Trophoblast cell (in vitro differentiated cells and primary cell): ENCODE data around the gene PAPOLA.

Experiments
- DNase-seq, 2 donors: peaks; one replicate each; pipeline ENCODE4 v3.0.0-alpha.2; 2016
- H2AFZ ChIP-seq: 2 replicates; pipeline ENCODE4 v1.6.1; 2013; ENCODE audit warnings: low read length, moderate library complexity, mild to moderate bottlenecking; ENCODE audit not compliant: insufficient read depth, poor library complexity
- H2AK5ac ChIP-seq: 2 replicates; pipeline ENCODE4 v1.6.1; 2013; ENCODE audit warnings: mild to moderate bottlenecking, low read length
- H2BK120ac ChIP-seq: 2 replicates; pipeline ENCODE4 v1.6.1; 2013; ENCODE audit warnings: low read length, mild to moderate bottlenecking, moderate library complexity; ENCODE audit not compliant: insufficient read depth, poor library complexity
- H2BK12ac ChIP-seq: 2 replicates; pipeline ENCODE4 v1.6.1; 2013; ENCODE audit warnings: mild to moderate bottlenecking, low read length, moderate library complexity
- H2BK5ac ChIP-seq: 2 replicates; pipeline ENCODE4 v1.6.1; 2013; ENCODE audit warnings: low read length, low read depth, moderate library complexity, mild to moderate bottlenecking; ENCODE audit not compliant: poor library complexity
- H3K14ac ChIP-seq: 2 replicates; pipeline ENCODE4 v1.6.1; 2013; ENCODE audit warnings: mild to moderate bottlenecking, low read length
- H3K18ac ChIP-seq: 2 replicates; pipeline ENCODE4 v1.6.1; 2013; ENCODE audit warnings: mild to moderate bottlenecking, low read length
- H3K23ac ChIP-seq: 2 replicates; pipeline ENCODE4 v1.6.1; 2013; ENCODE audit warnings: low read length
- H3K27ac ChIP-seq: 2 replicates; pipeline ENCODE4 v1.5.1; 2013; ENCODE audit warnings: low read depth, mild to moderate bottlenecking, inconsistent platforms, low read length, moderate library complexity
- H3K27me3 ChIP-seq: 2 replicates; pipeline ENCODE4 v1.6.1; 2013; ENCODE audit warnings: inconsistent platforms, mild to moderate bottlenecking, low read length, moderate library complexity; ENCODE audit not compliant: insufficient read depth
- H3K36me3 ChIP-seq, 2 experiments: 1 replicate in 1 of 2; 2 replicates in 1 of 2; pipeline ENCODE4 v1.6.1; 2013; ENCODE audit warnings: low read length in 2 of 2, mild to moderate bottlenecking in 2 of 2, moderate library complexity in 1 of 2; ENCODE audit not compliant: insufficient read depth in 2 of 2, control insufficient read depth in 1 of 2
- H3K4ac ChIP-seq: 2 replicates; pipeline ENCODE4 v1.6.1; 2013; ENCODE audit warnings: low read depth, mild to moderate bottlenecking, low read length, moderate library complexity
- H3K4me1 ChIP-seq, 2 experiments: 1 replicate in 1 of 2; 2 replicates in 1 of 2; pipeline ENCODE4 v1.6.1; 2013; ENCODE audit warnings: low read length in 2 of 2, mild to moderate bottlenecking in 2 of 2, moderate library complexity in 1 of 2; ENCODE audit not compliant: insufficient read depth in 2 of 2, control insufficient read depth in 1 of 2
- H3K4me2 ChIP-seq: 2 replicates; pipeline ENCODE4 v1.6.1; 2013; ENCODE audit warnings: inconsistent platforms, mild to moderate bottlenecking, low read length, moderate library complexity
- H3K4me3 ChIP-seq: 2 replicates; pipeline ENCODE4 v1.5.1; 2013; ENCODE audit warnings: mild to moderate bottlenecking, low read depth, low read length, inconsistent platforms
- H3K79me1 ChIP-seq: one replicate; pipeline ENCODE4 v1.6.1; 2013; ENCODE audit warnings: low read length
- H3K79me2 ChIP-seq: 2 replicates; pipeline ENCODE4 v1.6.1; 2013; ENCODE audit warnings: low read length, mild to moderate bottlenecking; ENCODE audit not compliant: control insufficient read depth, insufficient read depth, poor library complexity
- H3K9ac ChIP-seq: 2 replicates; pipeline ENCODE4 v1.6.1; 2013; ENCODE audit warnings: mild to moderate bottlenecking, low read length
- H3K9me3 ChIP-seq: 2 replicates; pipeline ENCODE4 v1.6.1; 2013; ENCODE audit warnings: low read depth, mild to moderate bottlenecking, control low read depth, inconsistent platforms, low read length; ENCODE audit not compliant: insufficient read depth
- H4K12ac ChIP-seq: 2 replicates; pipeline ENCODE4 v1.6.1; 2013; ENCODE audit warnings: low read depth, mild to moderate bottlenecking, low read length, moderate library complexity
- H4K8ac ChIP-seq: 2 replicates; pipeline ENCODE4 v1.6.1; 2013; ENCODE audit warnings: low read depth, mild to moderate bottlenecking, low read length, moderate library complexity
- H4K91ac ChIP-seq: one replicate; pipeline ENCODE4 v1.6.1; 2013; ENCODE audit warnings: low read depth, mild to moderate bottlenecking, low read length, moderate library complexity
- WGBS: extraction: QIAGEN DNeasy Blood & Tissue Kit; methylation state at CpG from one replicate; pipeline ENCODE4 v1.1.7; 2013; ENCODE audit warnings: missing lambda C conversion rate; ENCODE audit not compliant: insufficient read length, insufficient coverage; ENCODE audit errors: extremely low coverage; 5-methylcytosine and 5-hydroxymethylcytosine counted together

Gene PAPOLA

DNA sequence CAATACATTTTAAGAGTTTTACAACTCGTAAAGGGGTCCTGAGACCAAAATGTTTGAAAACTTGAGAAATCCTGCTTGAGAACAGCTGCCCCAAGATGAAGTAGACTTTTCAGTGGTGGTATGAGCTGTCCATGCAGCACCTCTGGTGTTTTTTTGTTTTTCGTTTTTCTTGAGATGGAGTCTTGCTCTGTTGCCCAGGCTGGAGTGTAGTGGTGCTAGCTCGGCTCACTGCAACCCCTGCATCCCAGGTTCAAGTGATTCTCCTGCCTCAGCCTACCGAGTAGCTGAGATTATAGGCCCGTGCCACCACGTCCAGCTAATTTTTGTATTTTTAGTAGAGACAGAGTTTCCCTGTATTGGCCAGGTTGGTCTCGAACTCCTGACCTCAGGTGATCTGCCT is 5.5 kb downstream of the PAPOLA start:
- WGBS = no CpG with 5 or more reads among the region's 7 CpGs
- Histone ChIP-seq H4K91ac (no peak overlapping the region), H3K4me3 (no peak overlapping the region), H4K12ac (no peak overlapping the region), H3K36me3 (peaks cover 0 to 3% of the 10 kb centered on the region in 2 experiments), H3K9ac (no peak overlapping the region), H3K14ac (no peak overlapping the region), H2AFZ (no peak overlapping the region), H3K4me1 (peaks cover 6 to 11% of the 10 kb centered on the region in 2 experiments), H2BK120ac (no peak overlapping the region), H3K18ac (no peak overlapping the region), H4K8ac (peak overlapping the region; percentile 59), H3K9me3 (no peaks in the 10 kb centered on the region), H2BK12ac (no peak overlapping the region), H2AK5ac (no peak overlapping the region), H3K79me2 (peaks cover 27% of the 10 kb centered on the region), H3K23ac (no peak overlapping the region), H3K4ac (peak overlapping the region; percentile 86), H3K27ac (peak overlapping the region; percentile 7), H3K4me2 (no peak overlapping the region), H2BK5ac (no peak overlapping the region), H3K27me3 (no peaks in the 10 kb centered on the region), H3K79me1 (peaks cover 3% of the 10 kb centered on the region)
- DNase-seq = no peak

DNA sequence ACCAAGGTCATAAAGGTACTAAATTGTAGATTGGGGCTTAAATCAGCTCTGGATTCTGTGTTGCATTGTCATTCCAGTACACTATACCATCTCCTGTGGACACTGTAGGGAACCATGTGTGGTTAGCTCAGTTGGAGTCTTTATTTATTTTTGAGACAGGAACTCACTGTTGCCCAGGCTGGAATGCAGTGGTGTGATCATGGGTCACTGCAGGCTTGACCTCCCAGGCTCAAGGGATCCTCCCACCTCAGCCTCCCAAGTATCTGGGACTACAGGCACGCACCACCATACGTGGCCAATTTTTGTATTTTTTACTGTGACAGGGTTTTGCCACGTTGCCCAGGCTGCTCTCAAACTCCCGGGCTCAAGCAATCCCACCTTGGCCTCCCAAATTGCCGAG is 6.7 kb downstream of the PAPOLA start:
- H3K79me2 ChIP-seq = peaks cover 26% of the 10 kb centered on the region
- no peak overlapping the region for H4K91ac ChIP-seq
- H2BK120ac ChIP-seq = no peak overlapping the region
- H3K18ac ChIP-seq = no peak overlapping the region
- H2AK5ac ChIP-seq = no peak overlapping the region
- no peak overlapping the region for H2BK5ac ChIP-seq
- H2AFZ ChIP-seq = no peak overlapping the region
- no peak overlapping the region for H4K8ac ChIP-seq
- H2BK12ac ChIP-seq = no peak overlapping the region
- H3K27me3 ChIP-seq = no peaks in the 10 kb centered on the region
- no peaks in the 10 kb centered on the region for H3K79me1 ChIP-seq
- H3K36me3 ChIP-seq = peaks cover 0 to 3% of the 10 kb centered on the region in 2 experiments
- no peak overlapping the region for H3K9ac ChIP-seq
- no peak overlapping the region for H3K14ac ChIP-seq
- H3K9me3 ChIP-seq = no peaks in the 10 kb centered on the region
- DNase-seq = no peak
- no peak overlapping the region for H3K27ac ChIP-seq
- no peak overlapping the region for H3K23ac ChIP-seq
- H3K4me2 ChIP-seq = no peak overlapping the region
- peak overlapping the region; percentile 84 for H3K4ac ChIP-seq
- no CpG with 5 or more reads among the region's 5 CpGs for WGBS
- no peak overlapping the region for H3K4me3 ChIP-seq
- H3K4me1 ChIP-seq = peaks cover 6 to 11% of the 10 kb centered on the region in 2 experiments
- no peak overlapping the region for H4K12ac ChIP-seq

GRCh38 chr14:96509457-96510090 is 7.4 kb downstream of the PAPOLA start:
- no peak overlapping the region for H4K12ac ChIP-seq
- H3K27me3 ChIP-seq = no peaks in the 10 kb centered on the region
- H4K91ac ChIP-seq = no peak overlapping the region
- H2AFZ ChIP-seq = no peak overlapping the region
- H3K14ac ChIP-seq = no peak overlapping the region
- no peak overlapping the region for H3K4me3 ChIP-seq
- H2BK120ac ChIP-seq = no peak overlapping the region
- no peak overlapping the region for H2BK5ac ChIP-seq
- H3K79me2 ChIP-seq = peaks cover 22% of the 10 kb centered on the region
- no peak overlapping the region for H3K18ac ChIP-seq
- no peaks in the 10 kb centered on the region for H3K36me3 ChIP-seq
- no peak overlapping the region for H3K9ac ChIP-seq
- H2BK12ac ChIP-seq = no peak overlapping the region
- peak overlapping the region; percentile 98 for H3K4ac ChIP-seq
- no peaks in the 10 kb centered on the region for H3K9me3 ChIP-seq
- WGBS = no CpG with 5 or more reads among the region's 6 CpGs
- no peak overlapping the region for H4K8ac ChIP-seq
- no peak overlapping the region for H3K4me2 ChIP-seq
- no peak overlapping the region for H3K27ac ChIP-seq
- H3K4me1 ChIP-seq = peaks cover 3 to 14% of the 10 kb centered on the region in 2 experiments
- no peak overlapping the region for H3K23ac ChIP-seq
- H3K79me1 ChIP-seq = no peaks in the 10 kb centered on the region
- no peak for DNase-seq
- H2AK5ac ChIP-seq = no peak overlapping the region

- Histone ChIP-seq H3K4me3 (no peak overlapping the region), H3K79me1 (no peaks in the 10 kb centered on the region), H2AFZ (no peak overlapping the region), H3K9me3 (no peaks in the 10 kb centered on the region), H3K4ac (peak overlapping the region; percentile 98), H4K91ac (no peak overlapping the region), H3K79me2 (peaks cover 20% of the 10 kb centered on the region), H3K4me2 (no peak overlapping the region), H3K14ac (no peak overlapping the region), H3K18ac (no peak overlapping the region), H3K27me3 (no peaks in the 10 kb centered on the region), H3K36me3 (no peaks in the 10 kb centered on the region), H4K12ac (no peak overlapping the region), H2BK5ac (no peak overlapping the region), H3K4me1 (peaks cover 3 to 10% of the 10 kb centered on the region in 2 experiments), H4K8ac (no peak overlapping the region), H2BK120ac (no peak overlapping the region), H2AK5ac (no peak overlapping the region), H3K9ac (no peak overlapping the region), H2BK12ac (no peak overlapping the region), H3K23ac (no peak overlapping the region), H3K27ac (no peak overlapping the region)
- DNase-seq = no peak
- no CpG with 5 or more reads among the region's 7 CpGs for WGBS
Observed at GRCh38 chr14:96511146-96511545, 9.0 kb downstream of the PAPOLA start.
